ENCODE measurements around the gene MAP7.
"Not testable (repeated sequence)": the region's sequence is repeated elsewhere in the genome, so short reads cannot be mapped to it uniquely, and the experiment has no call there.

Gene MAP7

GRCh38 chr6:136439514-136440190 lies 110.6 kb downstream of the MAP7 start:
- H3K9ac ChIP-seq (ENCODE audit: low read length) = no peak overlapping the region
- H3K4me1 ChIP-seq (ENCODE audit: control insufficient read depth, insufficient read depth, low read length) = no peaks in the 10 kb centered on the region
- no peaks in the 10 kb centered on the region for H3K27me3 ChIP-seq (ENCODE audit: control insufficient read depth, insufficient read depth, low read length)
- H3K27ac ChIP-seq (ENCODE audit: low read depth, low read length) = no peak overlapping the region
- H3K36me3 ChIP-seq (ENCODE audit: control insufficient read depth, insufficient read depth, low read length) = no peaks in the 10 kb centered on the region
- H3K4me3 ChIP-seq (ENCODE audit: low read length) = no peak overlapping the region

- Histone ChIP-seq H3K36me3 (ENCODE audit: control insufficient read depth, insufficient read depth, low read length) (no peaks in the 10 kb centered on the region), H3K4me3 (ENCODE audit: low read length) (no peak overlapping the region), H3K27ac (ENCODE audit: low read depth, low read length) (no peak overlapping the region), H3K9ac (ENCODE audit: low read length) (no peak overlapping the region), H3K4me1 (ENCODE audit: control insufficient read depth, insufficient read depth, low read length) (no peaks in the 10 kb centered on the region), H3K27me3 (ENCODE audit: control insufficient read depth, insufficient read depth, low read length) (no peaks in the 10 kb centered on the region)
Observed at GRCh38 chr6:136438441-136438840, 111.8 kb downstream of the MAP7 start.

- H3K4me3 ChIP-seq (ENCODE audit: low read length) = no peak overlapping the region
- H3K27ac ChIP-seq (ENCODE audit: low read depth, low read length) = no peak overlapping the region
- no peak overlapping the region for H3K9ac ChIP-seq (ENCODE audit: low read length)
- no peaks in the 10 kb centered on the region for H3K27me3 ChIP-seq (ENCODE audit: control insufficient read depth, insufficient read depth, low read length)
- no peaks in the 10 kb centered on the region for H3K36me3 ChIP-seq (ENCODE audit: control insufficient read depth, insufficient read depth, low read length)
- no peaks in the 10 kb centered on the region for H3K4me1 ChIP-seq (ENCODE audit: control insufficient read depth, insufficient read depth, low read length)
Observed at GRCh38 chr6:136437246-136437645, 113.0 kb downstream of the MAP7 start.

- Histone ChIP-seq H3K4me1 (ENCODE audit: control insufficient read depth, insufficient read depth, low read length) (no peaks in the 10 kb centered on the region), H3K27ac (ENCODE audit: low read depth, low read length) (no peak overlapping the region), H3K27me3 (ENCODE audit: control insufficient read depth, insufficient read depth, low read length) (no peaks in the 10 kb centered on the region), H3K36me3 (ENCODE audit: control insufficient read depth, insufficient read depth, low read length) (no peaks in the 10 kb centered on the region), H3K9ac (ENCODE audit: low read length) (no peak overlapping the region), H3K4me3 (ENCODE audit: low read length) (no peak overlapping the region)
Observed at GRCh38 chr6:136435101-136435500, 115.1 kb downstream of the MAP7 start.

GRCh38 chr6:136431306-136431705 lies 118.9 kb downstream of the MAP7 start:
- not testable (repeated sequence) for H3K27me3 ChIP-seq (ENCODE audit: control insufficient read depth, insufficient read depth, low read length)

GRCh38 chr6:136429264-136430065 lies 120.8 kb downstream of the MAP7 start:
- Histone ChIP-seq H3K36me3 (ENCODE audit: control insufficient read depth, insufficient read depth, low read length) (no peaks in the 10 kb centered on the region), H3K4me3 (ENCODE audit: low read length) (no peak overlapping the region), H3K9ac (ENCODE audit: low read length) (no peak overlapping the region), H3K4me1 (ENCODE audit: control insufficient read depth, insufficient read depth, low read length) (no peaks in the 10 kb centered on the region), H3K27me3 (ENCODE audit: control insufficient read depth, insufficient read depth, low read length) (no peaks in the 10 kb centered on the region), H3K27ac (ENCODE audit: low read depth, low read length) (no peak overlapping the region)

More at GRCh38 chr6:136431306-136431705, 118.9 kb downstream of the MAP7 start:
- not testable (repeated sequence) for H3K27ac ChIP-seq (ENCODE audit: low read depth, low read length); H3K4me1 ChIP-seq (ENCODE audit: control insufficient read depth, insufficient read depth, low read length); H3K9ac ChIP-seq (ENCODE audit: low read length); H3K4me3 ChIP-seq (ENCODE audit: low read length); H3K36me3 ChIP-seq (ENCODE audit: control insufficient read depth, insufficient read depth, low read length)

- Histone ChIP-seq H3K36me3 (ENCODE audit: control insufficient read depth, insufficient read depth, low read length) (no peaks in the 10 kb centered on the region), H3K27me3 (ENCODE audit: control insufficient read depth, insufficient read depth, low read length) (no peaks in the 10 kb centered on the region), H3K4me1 (ENCODE audit: control insufficient read depth, insufficient read depth, low read length) (no peaks in the 10 kb centered on the region), H3K9ac (ENCODE audit: low read length) (no peak overlapping the region), H3K27ac (ENCODE audit: low read depth, low read length) (no peak overlapping the region), H3K4me3 (ENCODE audit: low read length) (no peak overlapping the region)
Observed at GRCh38 chr6:136427378-136427717, 122.9 kb downstream of the MAP7 start.

GRCh38 chr6:136426627-136427377 lies 123.4 kb downstream of the MAP7 start:
- H3K27ac ChIP-seq (ENCODE audit: low read depth, low read length) = no peak overlapping the region
- H3K27me3 ChIP-seq (ENCODE audit: control insufficient read depth, insufficient read depth, low read length) = no peaks in the 10 kb centered on the region
- H3K4me1 ChIP-seq (ENCODE audit: control insufficient read depth, insufficient read depth, low read length) = no peaks in the 10 kb centered on the region
- H3K9ac ChIP-seq (ENCODE audit: low read length) = no peak overlapping the region
- no peaks in the 10 kb centered on the region for H3K36me3 ChIP-seq (ENCODE audit: control insufficient read depth, insufficient read depth, low read length)
- no peak overlapping the region for H3K4me3 ChIP-seq (ENCODE audit: low read length)

GRCh38 chr6:136425793-136426192 lies 124.4 kb downstream of the MAP7 start:
- H3K9ac ChIP-seq (ENCODE audit: low read length) = no peak overlapping the region
- no peaks in the 10 kb centered on the region for H3K36me3 ChIP-seq (ENCODE audit: control insufficient read depth, insufficient read depth, low read length)
- no peak overlapping the region for H3K4me3 ChIP-seq (ENCODE audit: low read length)
- H3K4me1 ChIP-seq (ENCODE audit: control insufficient read depth, insufficient read depth, low read length) = no peaks in the 10 kb centered on the region
- no peak overlapping the region for H3K27ac ChIP-seq (ENCODE audit: low read depth, low read length)
- no peaks in the 10 kb centered on the region for H3K27me3 ChIP-seq (ENCODE audit: control insufficient read depth, insufficient read depth, low read length)

GRCh38 chr6:136424901-136425300 lies 125.3 kb downstream of the MAP7 start:
- Histone ChIP-seq H3K9ac (ENCODE audit: low read length) (no peak overlapping the region), H3K36me3 (ENCODE audit: control insufficient read depth, insufficient read depth, low read length) (no peaks in the 10 kb centered on the region), H3K4me3 (ENCODE audit: low read length) (no peak overlapping the region), H3K27me3 (ENCODE audit: control insufficient read depth, insufficient read depth, low read length) (no peaks in the 10 kb centered on the region), H3K27ac (ENCODE audit: low read depth, low read length) (no peak overlapping the region), H3K4me1 (ENCODE audit: control insufficient read depth, insufficient read depth, low read length) (no peaks in the 10 kb centered on the region)

GRCh38 chr6:136424450-136424849 lies 125.8 kb downstream of the MAP7 start:
- no peaks in the 10 kb centered on the region for H3K36me3 ChIP-seq (ENCODE audit: control insufficient read depth, insufficient read depth, low read length)
- no peak overlapping the region for H3K27ac ChIP-seq (ENCODE audit: low read depth, low read length)
- H3K27me3 ChIP-seq (ENCODE audit: control insufficient read depth, insufficient read depth, low read length) = no peaks in the 10 kb centered on the region
- no peak overlapping the region for H3K4me3 ChIP-seq (ENCODE audit: low read length)
- H3K4me1 ChIP-seq (ENCODE audit: control insufficient read depth, insufficient read depth, low read length) = no peaks in the 10 kb centered on the region
- H3K9ac ChIP-seq (ENCODE audit: low read length) = no peak overlapping the region

GRCh38 chr6:136421537-136422158 lies 128.6 kb downstream of the MAP7 start:
- H3K27me3 ChIP-seq (ENCODE audit: control insufficient read depth, insufficient read depth, low read length) = no peaks in the 10 kb centered on the region

More at GRCh38 chr6:136421537-136422158, 128.6 kb downstream of the MAP7 start:
- Histone ChIP-seq H3K36me3 (ENCODE audit: control insufficient read depth, insufficient read depth, low read length) (no peaks in the 10 kb centered on the region), H3K27ac (ENCODE audit: low read depth, low read length) (no peak overlapping the region), H3K9ac (ENCODE audit: low read length) (no peak overlapping the region), H3K4me3 (ENCODE audit: low read length) (no peak overlapping the region), H3K4me1 (ENCODE audit: control insufficient read depth, insufficient read depth, low read length) (no peaks in the 10 kb centered on the region)

All from rectal smooth muscle tissue (tissue), 1 donor.